ENCODE results near the gene DLX3.

The DLX3 gene

GRCh38 chr17:49967621-49968404 is 27.2 kb downstream of the DLX3 start:
- no peak for DNase-seq
- in situ Hi-C loops (cut with HindIII; ENCODE audit: low pct_ligation_motif_present, low pct_unique_long_range_greater_than_20kb, low sequenced_read_pairs) = no loop called here

- DNase-seq = no peak
- in situ Hi-C loops (cut with HindIII; ENCODE audit: low pct_ligation_motif_present, low pct_unique_long_range_greater_than_20kb, low sequenced_read_pairs) = no loop called here
Observed at GRCh38 chr17:49967205-49967604, 27.8 kb downstream of the DLX3 start.

- DNase-seq = no peak
- in situ Hi-C loops (cut with HindIII; ENCODE audit: low pct_ligation_motif_present, low pct_unique_long_range_greater_than_20kb, low sequenced_read_pairs) = no loop called here
Observed at GRCh38 chr17:49966767-49967166, 28.3 kb downstream of the DLX3 start.

- DNase-seq = no peak
- in situ Hi-C loops (cut with HindIII; ENCODE audit: low pct_ligation_motif_present, low pct_unique_long_range_greater_than_20kb, low sequenced_read_pairs) = no loop called here
Observed at GRCh38 chr17:49965524-49965909, 29.5 kb downstream of the DLX3 start.

GRCh38 chr17:49964769-49965523 is 30.1 kb downstream of the DLX3 start:
- DNase-seq = no peak
- in situ Hi-C loops (cut with HindIII; ENCODE audit: low pct_ligation_motif_present, low pct_unique_long_range_greater_than_20kb, low sequenced_read_pairs) = no loop called here

- in situ Hi-C loops (cut with HindIII; ENCODE audit: low pct_ligation_motif_present, low pct_unique_long_range_greater_than_20kb, low sequenced_read_pairs) = no loop called here
- DNase-seq = no peak
Observed at GRCh38 chr17:49964303-49964768, 30.7 kb downstream of the DLX3 start.

- in situ Hi-C loops (cut with HindIII; ENCODE audit: low pct_ligation_motif_present, low pct_unique_long_range_greater_than_20kb, low sequenced_read_pairs) = no loop called here
- no peak for DNase-seq
Observed at GRCh38 chr17:49963626-49964302, 31.3 kb downstream of the DLX3 start.

GRCh38 chr17:49963309-49963625 is 31.8 kb downstream of the DLX3 start:
- in situ Hi-C loops (cut with HindIII; ENCODE audit: low pct_ligation_motif_present, low pct_unique_long_range_greater_than_20kb, low sequenced_read_pairs) = no loop called here

GRCh38 chr17:49962599-49963308 is 32.3 kb downstream of the DLX3 start:
- in situ Hi-C loops (cut with HindIII; ENCODE audit: low pct_ligation_motif_present, low pct_unique_long_range_greater_than_20kb, low sequenced_read_pairs) = no loop called here
- DNase-seq = no peak

More at GRCh38 chr17:49963309-49963625, 31.8 kb downstream of the DLX3 start:
- DNase-seq = no peak

GRCh38 chr17:49959183-49959935 is 35.7 kb downstream of the DLX3 start:
- in situ Hi-C loops (cut with HindIII; ENCODE audit: low pct_ligation_motif_present, low pct_unique_long_range_greater_than_20kb, low sequenced_read_pairs) = no loop called here
- peak; percentile 61 for DNase-seq

- DNase-seq = no peak
- in situ Hi-C loops (cut with HindIII; ENCODE audit: low pct_ligation_motif_present, low pct_unique_long_range_greater_than_20kb, low sequenced_read_pairs) = no loop called here
Observed at GRCh38 chr17:49958723-49959122, 36.3 kb downstream of the DLX3 start.

GRCh38 chr17:49957350-49957749 is 37.7 kb downstream of the DLX3 start:
- in situ Hi-C loops (cut with HindIII; ENCODE audit: low pct_ligation_motif_present, low pct_unique_long_range_greater_than_20kb, low sequenced_read_pairs) = no loop called here
- DNase-seq = no peak

- DNase-seq = no peak
- in situ Hi-C loops (cut with HindIII; ENCODE audit: low pct_ligation_motif_present, low pct_unique_long_range_greater_than_20kb, low sequenced_read_pairs) = no loop called here
Observed at GRCh38 chr17:49956780-49957179, 38.2 kb downstream of the DLX3 start.

GRCh38 chr17:49955157-49955556 is 39.9 kb downstream of the DLX3 start:
- in situ Hi-C loops (cut with HindIII; ENCODE audit: low pct_ligation_motif_present, low pct_unique_long_range_greater_than_20kb, low sequenced_read_pairs) = no loop called here
- DNase-seq = no peak

- no peak for DNase-seq
- in situ Hi-C loops (cut with HindIII; ENCODE audit: low pct_ligation_motif_present, low pct_unique_long_range_greater_than_20kb, low sequenced_read_pairs) = no loop called here
Observed at GRCh38 chr17:49952912-49953497, 42.0 kb downstream of the DLX3 start.

GRCh38 chr17:49952209-49952911 is 42.7 kb downstream of the DLX3 start:
- in situ Hi-C loops (cut with HindIII; ENCODE audit: low pct_ligation_motif_present, low pct_unique_long_range_greater_than_20kb, low sequenced_read_pairs) = no loop called here
- DNase-seq = peak; percentile 81

GRCh38 chr17:49951362-49952082 is 43.5 kb downstream of the DLX3 start:
- in situ Hi-C loops (cut with HindIII; ENCODE audit: low pct_ligation_motif_present, low pct_unique_long_range_greater_than_20kb, low sequenced_read_pairs) = no loop called here
- no peak for DNase-seq

Measured in ACHN (cell line).